Stimulated activated CD4-positive, alpha-beta T cell treated with anti-CD3 and anti-CD28 coated beads, Interleukin-4, amount 100 ng/mL, for 1 hour (primary cell): ENCODE measurements around the gene CYP4F12.

ENCODE experiments used
- DNase-seq: peaks from one replicate; pipeline ENCODE4 v3.0.0-alpha.2; 2020

CYP4F12 gene

DNA sequence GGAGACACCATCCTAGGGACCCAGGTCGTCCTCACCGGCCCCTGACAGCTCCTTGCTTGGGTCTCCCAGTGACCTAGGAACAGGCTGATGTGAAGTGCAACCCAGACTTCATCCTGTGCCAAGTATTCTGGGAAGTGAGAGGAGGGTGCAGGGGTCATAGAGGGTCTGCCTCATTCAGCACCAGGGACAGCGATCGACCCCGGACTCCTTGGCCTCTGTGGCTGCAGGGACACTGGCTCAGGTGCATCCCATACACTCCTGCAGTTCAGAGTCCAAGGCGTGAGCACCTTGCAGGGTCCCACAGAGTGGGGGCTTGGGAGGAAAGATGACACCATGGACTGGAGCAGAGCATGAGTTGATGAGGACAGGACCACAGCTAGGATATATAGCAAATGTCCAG lies 44.9 kb downstream of the CYP4F12 start:
- no peak for DNase-seq

GRCh38 chr19:15721268-15721667 lies 48.4 kb downstream of the CYP4F12 start:
- no peak for DNase-seq

DNA sequence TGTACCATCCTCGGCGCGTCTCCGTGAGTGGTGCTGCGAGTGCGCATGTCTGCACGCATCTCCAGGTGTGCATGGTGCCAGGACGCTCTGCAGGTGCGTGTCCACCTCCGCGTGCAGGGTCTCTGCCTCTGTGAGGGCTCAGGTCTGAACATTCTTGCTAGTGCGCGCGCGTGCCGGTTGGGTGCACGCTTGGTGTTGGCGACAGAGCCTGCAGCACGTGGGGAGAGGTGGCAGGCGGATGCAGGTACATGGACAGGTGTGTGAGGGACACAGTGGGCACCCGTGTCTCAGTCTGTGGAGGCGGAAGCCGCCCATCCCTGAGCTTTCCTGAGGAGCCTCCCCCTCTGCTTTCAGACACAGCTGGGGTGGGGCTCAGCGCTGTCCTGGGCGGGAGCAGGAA lies 50.1 kb downstream of the CYP4F12 start:
- DNase-seq, result no peak

DNA sequence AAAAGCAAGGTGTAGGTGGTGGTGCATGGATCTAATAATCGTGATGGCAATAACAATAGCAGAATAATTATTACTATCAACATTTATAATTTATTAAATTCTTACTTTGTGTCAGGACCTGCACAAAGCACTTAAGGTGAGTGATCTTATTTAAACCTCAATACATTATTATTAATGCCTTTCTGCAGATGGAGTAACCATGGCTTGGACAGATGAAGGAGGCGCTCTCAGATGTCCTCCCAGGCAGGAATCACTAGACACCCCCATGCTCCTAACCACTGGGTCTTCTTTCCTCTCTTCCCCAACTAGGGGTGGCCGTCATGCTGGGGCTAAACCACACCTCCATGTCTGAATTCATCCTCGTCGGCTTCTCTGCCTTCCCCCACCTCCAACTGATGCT lies 54.8 kb downstream of the CYP4F12 start, which contains the start of gene OR10H2:
OR10H2 (plus strand) TSS at position 301 of the 400 bp plus-strand sequence; CDS start at position 321, 20 bp downstream.
- no peak for DNase-seq

- no peak for DNase-seq
Measured at GRCh38 chr19:15730538-15730937, 57.7 kb downstream of the CYP4F12 start.

DNA sequence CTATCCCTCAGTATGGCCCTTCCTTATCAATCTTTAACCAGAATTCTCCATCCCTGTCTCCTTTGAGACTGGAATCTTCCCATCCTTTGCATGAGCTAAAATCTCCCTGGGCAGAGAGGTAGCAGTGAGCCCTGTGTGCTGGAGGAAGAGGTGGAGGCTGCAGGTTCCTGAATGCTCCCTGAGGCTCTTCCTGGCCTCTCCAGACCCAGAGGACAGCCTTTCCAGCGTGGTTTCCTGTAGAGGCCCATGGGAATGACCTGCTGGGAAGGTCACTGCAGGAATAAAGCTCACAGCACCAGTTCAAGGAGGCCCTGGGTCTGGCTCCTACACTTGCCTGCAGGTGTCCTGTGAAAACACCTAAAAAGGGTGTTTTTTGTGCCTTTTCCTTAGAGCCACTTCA lies 59.5 kb downstream of the CYP4F12 start:
- no peak for DNase-seq

GRCh38 chr19:15733895-15734294 lies 61.0 kb downstream of the CYP4F12 start:
- no peak for DNase-seq

- no peak for DNase-seq
Measured at GRCh38 chr19:15737722-15738121, 64.8 kb downstream of the CYP4F12 start, which contains the start of gene OR10H3. Gene OR10H3, plus strand, starts transcription at chr19:15737985. Its CDS starts 3,408 bp downstream, at chr19:15741393.

DNA sequence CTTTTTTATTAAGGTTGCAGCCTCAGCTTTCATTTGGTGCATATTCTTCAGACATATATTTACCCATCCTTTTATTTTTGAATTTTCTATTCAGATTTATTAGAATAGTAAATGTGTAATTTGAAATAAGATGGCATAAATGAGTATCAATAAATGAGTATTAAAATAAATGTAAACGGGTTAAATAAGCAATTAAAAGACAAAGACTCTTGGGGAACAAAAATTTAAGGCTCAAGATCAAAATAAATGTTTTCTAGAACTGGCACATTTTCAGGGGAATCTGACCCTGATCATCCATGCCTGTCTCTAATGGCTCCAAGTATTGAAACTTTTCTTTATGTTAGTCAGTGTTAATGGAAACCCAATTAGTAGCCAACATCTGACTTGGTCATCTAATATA lies 67.9 kb downstream of the CYP4F12 start:
- DNase-seq, result no peak
